ENCODE results near the gene RICTOR.

The RICTOR gene

DNA sequence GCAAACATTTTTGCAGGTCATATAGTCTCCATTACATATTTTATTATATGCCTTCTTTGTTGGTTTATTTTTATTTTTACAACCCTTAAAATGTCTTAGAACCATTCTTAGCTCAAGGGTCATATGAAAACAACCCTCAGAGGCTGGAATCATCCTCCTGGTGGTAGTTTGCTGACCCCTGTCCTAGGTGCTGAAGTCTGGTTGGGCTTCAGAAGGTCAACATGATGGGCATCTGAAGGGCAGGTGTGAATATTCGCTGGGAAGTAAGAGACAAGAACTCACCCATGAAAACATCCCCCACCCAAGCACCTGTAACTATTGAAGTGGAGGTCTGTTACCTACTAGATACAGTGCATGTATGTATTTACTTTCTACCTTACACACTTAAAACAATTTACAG, 153.0 kb downstream of the RICTOR start:
- peaks cover 44% of the 10 kb centered on the region for H3K27me3 Mint-ChIP-seq
- intact Hi-C loops (cut with micrococcal nuclease), result loop anchor here (5.0 kb wide), 1 partner anchor 479 kb away; no protein-coding TSS in a partner anchor
- no peaks in the 10 kb centered on the region for H3K4me1 Mint-ChIP-seq (ENCODE audit: low read depth)
- no peak overlapping the region for H3K27ac Mint-ChIP-seq
- H3K4me3 Mint-ChIP-seq, result no peak overlapping the region
- no peaks in the 10 kb centered on the region for H3K36me3 Mint-ChIP-seq (ENCODE audit: low read depth)
- H3K9me3 Mint-ChIP-seq, result no peaks in the 10 kb centered on the region

DNA sequence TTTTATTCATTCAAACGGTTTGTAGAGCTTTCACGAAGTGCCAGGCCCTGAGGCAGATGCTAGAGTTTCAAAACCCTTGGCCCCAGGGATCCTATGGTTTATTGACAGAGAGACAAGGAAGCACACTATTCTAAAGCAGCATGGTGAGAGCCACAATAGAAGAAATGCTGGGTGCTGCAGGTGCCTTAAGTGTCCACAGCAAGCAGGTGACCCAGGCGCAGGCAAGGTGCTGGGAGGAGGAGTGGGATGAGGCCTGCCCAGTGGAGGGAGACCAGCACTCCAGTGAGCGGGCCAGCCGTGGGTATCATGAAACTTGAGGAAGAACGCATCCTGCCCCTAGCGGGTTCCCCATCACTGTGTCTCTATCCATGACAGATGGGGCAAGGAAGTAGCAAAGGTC, 157.4 kb downstream of the RICTOR start:
- H3K27ac Mint-ChIP-seq, result no peak overlapping the region

DNA sequence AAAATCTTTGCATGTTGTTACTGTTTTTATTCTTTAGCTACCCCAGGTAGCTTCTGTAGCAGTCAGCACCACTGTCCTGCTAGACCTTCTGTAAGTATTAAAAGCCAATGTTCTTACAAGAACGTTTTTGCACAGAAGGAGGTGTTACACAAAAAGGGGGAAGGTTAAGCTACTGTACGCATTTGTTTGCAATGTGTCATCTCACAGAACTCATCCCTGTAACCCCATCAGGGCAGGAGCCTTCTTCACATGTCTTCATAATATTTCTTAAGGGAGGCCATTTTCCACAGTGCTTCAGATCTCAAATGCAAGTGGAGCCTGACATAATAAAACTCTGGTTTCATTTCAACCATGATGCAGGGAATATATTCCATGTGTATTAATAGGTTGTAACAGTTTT, 160.5 kb downstream of the RICTOR start:
- Mint-ChIP-seq H3K27ac (no peak overlapping the region), H3K36me3 (ENCODE audit: low read depth) (no peaks in the 10 kb centered on the region), H3K27me3 (peaks cover 35% of the 10 kb centered on the region), H3K4me3 (no peak overlapping the region), H3K9me3 (peaks cover 23% of the 10 kb centered on the region), H3K4me1 (ENCODE audit: low read depth) (no peaks in the 10 kb centered on the region)
- intact Hi-C loops (cut with micrococcal nuclease), result no loop called here

More for the DNA sequence above, 157.4 kb downstream of the RICTOR start:
- H3K4me1 Mint-ChIP-seq (ENCODE audit: low read depth), result no peaks in the 10 kb centered on the region
- H3K4me3 Mint-ChIP-seq, result no peak overlapping the region
- intact Hi-C loops (cut with micrococcal nuclease), result no loop called here
- no peaks in the 10 kb centered on the region for H3K9me3 Mint-ChIP-seq
- H3K27me3 Mint-ChIP-seq, result peaks cover 33% of the 10 kb centered on the region
- H3K36me3 Mint-ChIP-seq (ENCODE audit: low read depth), result no peaks in the 10 kb centered on the region

DNA sequence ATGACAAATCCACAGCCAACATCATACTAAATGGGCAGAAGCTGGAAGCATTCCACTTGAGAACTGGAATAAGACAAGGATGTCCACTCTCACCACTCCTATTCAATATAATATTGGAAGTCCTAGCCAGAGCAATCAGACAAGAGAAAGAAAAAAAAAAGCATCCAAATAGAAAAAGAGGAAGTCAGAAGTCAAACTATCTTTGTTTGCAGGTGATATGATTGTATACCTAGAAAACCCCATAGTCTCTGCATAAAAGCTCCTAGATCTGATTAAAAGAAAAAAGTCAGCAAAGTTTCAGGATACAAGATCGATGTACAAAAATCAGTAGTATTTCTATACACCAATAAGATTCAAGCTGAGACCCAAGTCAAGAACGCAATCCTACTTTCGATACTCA, 162.3 kb downstream of the RICTOR start:
- Mint-ChIP-seq H3K4me1 (ENCODE audit: low read depth) (no peaks in the 10 kb centered on the region), H3K9me3 (peaks cover 23% of the 10 kb centered on the region), H3K36me3 (ENCODE audit: low read depth) (no peaks in the 10 kb centered on the region), H3K27ac (no peak overlapping the region), H3K27me3 (peaks cover 29% of the 10 kb centered on the region), H3K4me3 (no peak overlapping the region)
- intact Hi-C loops (cut with micrococcal nuclease), result no loop called here

DNA sequence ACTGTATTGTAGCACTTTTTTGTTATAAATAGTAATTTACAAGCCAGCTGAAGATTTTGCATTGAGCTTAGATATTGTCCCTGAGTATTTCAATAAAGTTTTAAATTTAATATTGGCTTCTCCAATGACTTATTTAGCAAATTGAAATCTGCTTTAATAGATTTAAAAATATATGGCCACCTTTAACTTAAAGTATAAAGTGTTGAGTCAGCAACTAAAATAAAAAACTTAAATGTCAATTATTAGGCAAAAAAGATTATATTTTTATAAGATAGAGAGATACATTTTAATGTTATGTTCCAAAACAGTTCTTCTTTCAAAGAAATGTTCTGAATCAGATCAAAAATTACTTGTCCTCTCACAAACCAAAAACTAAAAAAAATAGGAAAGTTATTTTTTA, 167.7 kb downstream of the RICTOR start:
- peaks cover 11% of the 10 kb centered on the region for H3K27me3 Mint-ChIP-seq
- H3K4me1 Mint-ChIP-seq (ENCODE audit: low read depth), result no peaks in the 10 kb centered on the region
- no peak overlapping the region for H3K27ac Mint-ChIP-seq
- H3K4me3 Mint-ChIP-seq, result no peak overlapping the region
- H3K36me3 Mint-ChIP-seq (ENCODE audit: low read depth), result no peaks in the 10 kb centered on the region
- H3K9me3 Mint-ChIP-seq, result peaks cover 23% of the 10 kb centered on the region
- intact Hi-C loops (cut with micrococcal nuclease), result no loop called here

DNA sequence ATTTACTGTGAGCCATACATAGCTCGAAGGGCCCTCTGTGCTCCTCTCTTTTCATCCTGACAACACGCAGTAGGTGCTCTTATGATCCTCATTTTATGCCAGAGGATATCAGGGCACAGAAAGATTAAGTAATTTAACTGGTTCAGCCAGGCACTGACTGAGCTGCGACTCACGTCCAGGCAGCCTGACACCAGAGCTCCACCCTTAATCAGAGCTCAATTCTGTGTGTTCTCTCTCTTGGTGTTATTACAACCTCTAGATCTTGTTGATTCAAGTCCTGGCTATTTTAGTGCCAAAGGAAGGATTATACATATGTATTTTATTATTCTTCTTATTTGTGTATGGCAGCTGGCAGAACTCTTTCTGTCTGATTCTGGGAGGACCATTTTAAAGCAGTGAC, 168.7 kb downstream of the RICTOR start:
- Mint-ChIP-seq H3K27ac (no peak overlapping the region), H3K4me1 (ENCODE audit: low read depth) (no peaks in the 10 kb centered on the region), H3K36me3 (ENCODE audit: low read depth) (no peaks in the 10 kb centered on the region), H3K9me3 (peaks cover 15% of the 10 kb centered on the region), H3K4me3 (no peak overlapping the region), H3K27me3 (peaks cover 9% of the 10 kb centered on the region)
- intact Hi-C loops (cut with micrococcal nuclease), result no loop called here

DNA sequence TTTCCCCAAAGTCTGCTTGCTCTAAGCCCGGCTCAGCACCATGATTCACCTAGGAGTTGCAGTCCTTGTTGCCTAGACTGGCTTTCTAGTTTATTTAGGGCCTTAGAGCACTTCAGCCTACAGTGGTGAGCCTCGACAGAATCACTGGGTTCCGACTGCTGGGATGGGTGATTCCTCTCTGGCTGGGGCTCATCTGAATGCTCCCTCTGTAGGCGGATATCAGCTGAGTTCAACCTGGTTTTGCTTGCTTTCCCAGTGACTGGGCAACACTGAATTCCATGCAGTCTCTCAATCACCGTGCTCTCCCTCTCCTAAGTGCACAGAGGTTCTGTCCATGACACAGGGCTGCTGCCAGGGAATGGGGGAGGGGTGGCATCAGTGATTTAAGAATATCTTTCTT, 174.3 kb downstream of the RICTOR start:
- Mint-ChIP-seq H3K4me1 (ENCODE audit: low read depth) (no peaks in the 10 kb centered on the region), H3K27me3 (peaks cover 7% of the 10 kb centered on the region), H3K4me3 (no peak overlapping the region), H3K27ac (no peak overlapping the region), H3K36me3 (ENCODE audit: low read depth) (no peaks in the 10 kb centered on the region), H3K9me3 (peaks cover 19% of the 10 kb centered on the region)
- intact Hi-C loops (cut with micrococcal nuclease), result no loop called here

DNA sequence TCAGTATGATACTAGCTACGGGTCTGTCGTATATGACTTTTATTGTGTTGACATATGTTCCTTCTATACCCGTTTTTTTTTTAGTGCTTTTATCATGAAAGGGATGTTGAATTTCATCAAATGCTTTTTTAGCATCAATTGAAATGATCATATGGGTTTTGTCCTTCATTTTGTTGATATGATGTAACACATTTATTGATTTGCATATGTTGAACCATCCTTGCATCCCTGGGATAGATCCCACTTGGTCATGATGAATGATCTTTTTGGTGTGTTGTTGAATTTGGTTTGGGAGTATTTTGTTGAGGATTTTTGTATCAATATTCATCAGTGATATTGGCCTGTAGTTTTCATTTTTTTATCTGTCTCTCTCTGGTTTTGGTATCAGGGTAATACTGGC, 177.4 kb downstream of the RICTOR start:
- Mint-ChIP-seq H3K36me3 (ENCODE audit: low read depth) (no peaks in the 10 kb centered on the region), H3K27me3 (peaks cover 8% of the 10 kb centered on the region), H3K9me3 (peaks cover 19% of the 10 kb centered on the region), H3K27ac (no peak overlapping the region), H3K4me3 (no peak overlapping the region), H3K4me1 (ENCODE audit: low read depth) (no peaks in the 10 kb centered on the region)
- intact Hi-C loops (cut with micrococcal nuclease), result no loop called here

DNA sequence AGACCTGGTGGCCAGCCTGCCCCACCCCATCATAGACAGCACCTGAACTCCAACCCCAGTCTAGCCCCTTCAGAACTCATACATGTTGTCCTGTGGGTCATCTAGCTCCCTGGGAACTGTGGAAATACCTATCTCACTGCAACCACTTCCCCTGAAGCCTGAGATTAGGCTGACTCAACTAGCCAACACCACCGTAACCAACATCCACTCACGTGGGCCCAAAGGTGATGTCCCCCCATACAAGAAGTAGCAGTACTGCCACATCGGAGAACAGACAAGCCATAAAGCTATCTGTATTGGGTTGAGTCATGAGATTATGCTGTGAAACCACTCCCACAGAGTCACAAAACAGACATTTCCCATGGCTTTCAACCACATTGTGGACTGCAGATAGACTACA, 181.8 kb downstream of the RICTOR start:
- no peak overlapping the region for H3K27ac Mint-ChIP-seq
- H3K4me1 Mint-ChIP-seq (ENCODE audit: low read depth), result peaks cover 5% of the 10 kb centered on the region
- peaks cover 19% of the 10 kb centered on the region for H3K27me3 Mint-ChIP-seq
- H3K4me3 Mint-ChIP-seq, result no peak overlapping the region
- H3K9me3 Mint-ChIP-seq, result peaks cover 13% of the 10 kb centered on the region
- intact Hi-C loops (cut with micrococcal nuclease), result no loop called here
- no peaks in the 10 kb centered on the region for H3K36me3 Mint-ChIP-seq (ENCODE audit: low read depth)

DNA sequence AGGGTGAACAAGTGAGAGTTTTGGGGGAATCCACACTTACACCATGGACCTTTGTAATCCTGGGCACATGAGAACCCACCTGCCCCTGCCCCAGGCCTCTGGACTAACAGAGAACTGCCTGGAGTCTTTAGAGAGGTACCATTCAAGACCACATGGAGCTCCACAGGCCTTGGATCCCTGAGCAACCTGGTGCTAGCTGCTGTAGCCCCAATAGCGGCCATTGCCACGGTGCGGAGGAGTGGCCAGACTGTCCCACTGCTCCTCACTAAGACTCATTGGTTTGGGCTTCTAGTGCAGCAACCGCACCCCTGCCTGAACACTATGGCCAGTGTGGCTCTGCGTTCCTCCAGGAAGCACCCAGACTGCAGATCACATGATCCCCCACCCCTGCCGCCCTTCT, 182.6 kb downstream of the RICTOR start:
- Mint-ChIP-seq H3K9me3 (peaks cover 5% of the 10 kb centered on the region), H3K27ac (no peak overlapping the region), H3K27me3 (peaks cover 16% of the 10 kb centered on the region), H3K4me1 (ENCODE audit: low read depth) (peaks cover 5% of the 10 kb centered on the region), H3K4me3 (no peak overlapping the region), H3K36me3 (ENCODE audit: low read depth) (no peaks in the 10 kb centered on the region)
- intact Hi-C loops (cut with micrococcal nuclease), result no loop called here

DNA sequence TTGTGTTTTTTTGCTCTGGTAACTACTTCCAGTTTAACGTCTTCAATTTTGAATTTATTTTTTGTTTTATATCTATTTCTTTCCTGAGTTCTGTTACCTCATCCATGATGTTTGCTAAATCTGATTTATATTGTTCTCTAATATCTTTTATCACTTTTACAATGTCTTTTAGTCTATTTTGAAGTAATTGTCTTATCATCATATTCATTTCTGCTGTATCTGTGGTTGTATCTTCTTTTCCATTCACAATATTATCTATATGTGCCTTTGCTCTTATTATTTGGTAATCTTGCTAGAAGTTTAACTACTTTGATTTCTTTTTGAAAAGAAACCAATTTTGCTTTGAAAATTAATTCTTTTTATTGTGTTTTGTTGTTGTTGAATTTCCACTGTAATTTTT, 184.8 kb downstream of the RICTOR start:
- H3K9me3 Mint-ChIP-seq, result no peaks in the 10 kb centered on the region
- no peak overlapping the region for H3K27ac Mint-ChIP-seq
- H3K4me1 Mint-ChIP-seq (ENCODE audit: low read depth), result peaks cover 5% of the 10 kb centered on the region
- H3K27me3 Mint-ChIP-seq, result peaks cover 20% of the 10 kb centered on the region
- intact Hi-C loops (cut with micrococcal nuclease), result no loop called here
- no peak overlapping the region for H3K4me3 Mint-ChIP-seq
- no peaks in the 10 kb centered on the region for H3K36me3 Mint-ChIP-seq (ENCODE audit: low read depth)

DNA sequence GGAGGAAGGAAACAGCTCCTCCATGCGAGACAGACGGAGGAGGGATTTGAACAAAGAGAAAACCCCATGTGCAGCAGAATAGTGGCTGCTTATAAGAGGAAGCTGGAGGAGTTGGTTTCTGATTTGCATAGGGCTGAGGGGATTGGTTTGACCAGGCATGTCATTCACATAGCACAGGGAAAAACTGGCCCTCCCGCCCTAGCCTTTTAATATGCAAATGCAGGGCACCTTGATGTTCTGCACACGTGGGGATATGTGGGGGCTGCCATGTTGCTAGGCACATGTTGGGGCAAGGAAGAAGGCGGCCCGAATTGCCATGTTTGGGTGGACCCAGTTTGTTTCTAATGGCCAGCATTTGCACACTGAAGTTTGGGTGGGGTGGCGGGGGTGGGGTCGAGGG, 186.2 kb downstream of the RICTOR start:
- no peaks in the 10 kb centered on the region for H3K36me3 Mint-ChIP-seq (ENCODE audit: low read depth)
- peaks cover 16% of the 10 kb centered on the region for H3K27me3 Mint-ChIP-seq
- H3K9me3 Mint-ChIP-seq, result no peaks in the 10 kb centered on the region
- H3K4me3 Mint-ChIP-seq, result no peak overlapping the region
- H3K4me1 Mint-ChIP-seq (ENCODE audit: low read depth), result peaks cover 5% of the 10 kb centered on the region
- no peak overlapping the region for H3K27ac Mint-ChIP-seq
- intact Hi-C loops (cut with micrococcal nuclease), result no loop called here
